ENCODE results near the gene PTPN4. TPM values are rescaled to one million over a fixed set of nuclear protein-coding genes. Genes with fewer than 3 reads are reported as not detected.

Gene PTPN4
- total and polyA plus RNA-seq, 2 donors (not counting 3 experiments of a cell fraction or from before 2014, with no cell fraction given): 6.8 to 29.6 TPM

GRCh38 chr2:120016800-120017199, 257.1 kb downstream of the PTPN4 start:
- POLR2A ChIA-PET: no interaction called here
- H3K4me1 ChIP-seq (ENCODE audit: control insufficient read depth, extremely low read depth, insufficient read depth, low read length): peaks cover 24% of the 10 kb centered on the region
- BruUV-seq (replicated peaks): no TSS peak

More at GRCh38 chr2:120016800-120017199, 257.1 kb downstream of the PTPN4 start:
- Histone ChIP-seq H3K27ac (ENCODE audit: insufficient read depth, low read depth, low read length) (no peak overlapping the region), H3K4me2 (ENCODE audit: insufficient read depth, low read length) (peak overlapping the region; percentile 70), H3K4me3 (replicated peaks in 1 of 3; ENCODE audit: insufficient read depth in 1 of 3, low read depth in 1 of 3, low read length in 3 of 3) (peak overlapping the region in 1 of 3 experiments; percentile 11), H3K79me2 (ENCODE audit: control insufficient read depth, insufficient read depth, low read length) (no peaks in the 10 kb centered on the region), H3K9me3 (replicated peaks; ENCODE audit: control insufficient read depth, insufficient read depth, low read length) (no peaks in the 10 kb centered on the region), H3K9me1 (replicated peaks; ENCODE audit: control insufficient read depth, extremely low read depth, insufficient read depth, low read length) (no peaks in the 10 kb centered on the region), H3K27me3 (ENCODE audit: control insufficient read depth in 2 of 2, insufficient read depth in 2 of 2, low read length in 2 of 2) (no peaks in the 10 kb centered on the region), H3K36me3 (ENCODE audit: control insufficient read depth in 2 of 2, extremely low read depth in 1 of 2, insufficient read depth in 2 of 2, low read length in 2 of 2) (no peaks in the 10 kb centered on the region), H4K20me1 (replicated peaks; ENCODE audit: control insufficient read depth, extremely low read depth, insufficient read depth, low read length) (no peaks in the 10 kb centered on the region), H2AFZ (ENCODE audit: low read depth, low read length) (peak overlapping the region; percentile 20), H3K9ac (replicated peaks; ENCODE audit: extremely low read depth, insufficient read depth, low read length) (no peak overlapping the region)
- intact Hi-C loops (cut with micrococcal nuclease) (loop anchor here (10.0 kb wide), 1 partner anchor 298 kb away; no protein-coding TSS in a partner anchor), dilution Hi-C loops (cut with MboI; ENCODE audit: extremely low pct_ligation_motif_present, low sequenced_read_pairs) (no loop called here)
- FAIRE-seq: no peak
- no peak for DNase-seq (ENCODE audit: low read depth, low spot score)
- TF ChIP-seq POLR2A (IDR thresholded peaks at IDR 0.05; ENCODE audit: low read depth, low read length) (no peak), GATA2 (IDR thresholded peaks at IDR 0.05; ENCODE audit: insufficient read depth, insufficient read length, low read depth, low read length) (no peak), FOS (IDR thresholded peaks at IDR 0.05; ENCODE audit: borderline replicate concordance, insufficient read depth, low read length) (no peak), MYC (IDR thresholded peaks at IDR 0.05; ENCODE audit: low read depth, low read length) (no peak), MAX (IDR thresholded peaks at IDR 0.05; ENCODE audit: insufficient read depth, insufficient read length) (no peak), CTCF (IDR thresholded peaks at IDR 0.05; ENCODE audit: extremely low read depth in 1 of 2, insufficient read depth in 1 of 2, low read depth in 1 of 2, low read length in 2 of 2) (no peak), POLR2AphosphoS5 (IDR thresholded peaks at IDR 0.05; ENCODE audit: insufficient read depth, low read depth, low read length) (no peak), EZH2 (IDR thresholded peaks at IDR 0.05; ENCODE audit: borderline replicate concordance, low read depth, low read length, severe bottlenecking) (no peak), JUN (IDR thresholded peaks at IDR 0.05; ENCODE audit: borderline replicate concordance, insufficient read depth, insufficient read length, low read depth) (no peak)
- CTCF ChIA-PET: interaction anchor here (0.6 to 4.2 kb wide), 4 partner anchors 51 to 158 kb away, joined by 3 to 17 read pairs (median 4); no protein-coding TSS in a partner anchor
